ENCODE data around the gene MORC2.

The MORC2 gene

DNA sequence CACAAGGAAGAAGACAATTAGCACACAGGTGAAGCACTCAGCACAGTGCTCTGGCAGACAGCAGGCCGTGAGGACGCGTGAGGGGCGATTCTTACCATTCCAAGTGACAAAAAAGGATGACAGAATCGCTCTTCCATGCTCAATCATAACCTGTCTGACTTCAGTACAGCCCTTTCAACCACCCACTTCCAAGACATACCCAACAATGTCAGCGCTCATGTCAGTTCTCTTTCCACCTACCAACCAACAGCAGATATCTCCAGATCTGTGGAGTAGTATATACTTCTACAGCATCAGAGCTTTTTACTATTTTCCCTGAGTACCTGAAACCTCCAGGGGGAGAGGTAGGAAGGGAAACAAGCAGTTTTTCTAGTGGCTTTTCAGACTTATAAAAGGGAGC is 40.2 kb downstream of the MORC2 start:
- H3K9me3 Mint-ChIP-seq: no peaks in the 10 kb centered on the region
- H3K4me1 Mint-ChIP-seq: peaks cover 12% of the 10 kb centered on the region
- H3K27me3 Mint-ChIP-seq: no peaks in the 10 kb centered on the region
- H3K36me3 Mint-ChIP-seq (ENCODE audit: insufficient read depth): peaks cover 46% of the 10 kb centered on the region
- ATAC-seq (replicated peaks; ENCODE audit: extremely low read depth, poor library complexity, severe bottlenecking) (no peak), DNase-seq (ENCODE audit: low spot score in 2 of 2) (no peak)
- no peak overlapping the region for H3K27ac Mint-ChIP-seq (ENCODE audit: low read depth)
- H3K4me3 Mint-ChIP-seq: no peak overlapping the region

DNA sequence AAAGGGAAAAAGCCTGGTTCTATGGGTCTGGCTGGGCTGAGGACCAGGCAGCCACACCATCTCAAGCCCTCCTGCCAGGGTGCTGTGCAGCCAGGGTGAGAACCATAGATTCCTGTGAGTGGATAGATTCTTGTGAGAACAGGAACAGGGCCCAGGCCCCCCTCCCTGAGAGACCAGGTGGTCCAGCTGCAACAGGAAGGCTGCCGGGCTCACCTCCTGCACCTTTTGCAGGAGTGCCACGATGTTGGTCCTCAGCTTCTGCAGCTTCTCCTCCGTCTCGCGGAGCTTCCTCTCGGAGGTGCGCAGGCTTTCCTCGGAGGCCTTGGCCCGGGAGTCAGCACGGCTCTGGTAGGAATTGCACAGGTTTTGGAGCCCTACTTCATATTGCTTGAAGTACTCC is 40.8 kb downstream of the MORC2 start:
- Mint-ChIP-seq H3K27ac (ENCODE audit: low read depth) (no peak overlapping the region), H3K36me3 (ENCODE audit: insufficient read depth) (peaks cover 41% of the 10 kb centered on the region), H3K4me3 (no peak overlapping the region), H3K4me1 (peaks cover 12% of the 10 kb centered on the region), H3K27me3 (no peaks in the 10 kb centered on the region), H3K9me3 (no peaks in the 10 kb centered on the region)
- no peak for ATAC-seq (replicated peaks; ENCODE audit: extremely low read depth, poor library complexity, severe bottlenecking)
- no peak for DNase-seq (ENCODE audit: low spot score in 2 of 2)

DNA sequence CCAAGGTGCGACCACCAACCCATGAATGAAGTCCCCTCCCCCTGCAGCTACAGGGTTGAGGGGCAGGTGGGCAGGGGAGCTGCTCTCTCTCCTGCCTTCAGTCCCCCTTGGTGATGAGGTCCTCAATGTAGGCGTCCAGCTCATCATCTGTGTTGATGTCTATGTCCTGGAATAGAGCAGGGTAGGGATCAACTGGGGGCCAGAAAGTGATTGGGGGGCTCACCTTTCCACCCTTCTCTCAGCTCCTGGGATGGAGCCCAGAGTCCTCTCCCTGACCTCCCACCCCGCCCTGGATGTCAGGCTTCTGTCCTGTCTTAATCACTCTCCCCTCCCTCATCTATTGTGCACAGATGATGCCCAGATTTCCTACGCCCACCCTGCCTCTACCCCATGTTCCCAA is 41.9 kb downstream of the MORC2 start:
- no peaks in the 10 kb centered on the region for H3K27me3 Mint-ChIP-seq
- H3K9me3 Mint-ChIP-seq: no peaks in the 10 kb centered on the region
- no peak overlapping the region for H3K27ac Mint-ChIP-seq (ENCODE audit: low read depth)
- no peak for ATAC-seq (replicated peaks; ENCODE audit: extremely low read depth, poor library complexity, severe bottlenecking)
- no peak for DNase-seq (ENCODE audit: low spot score in 2 of 2)
- peaks cover 8% of the 10 kb centered on the region for H3K4me1 Mint-ChIP-seq
- H3K36me3 Mint-ChIP-seq (ENCODE audit: insufficient read depth): peaks cover 44% of the 10 kb centered on the region
- no peak overlapping the region for H3K4me3 Mint-ChIP-seq

DNA sequence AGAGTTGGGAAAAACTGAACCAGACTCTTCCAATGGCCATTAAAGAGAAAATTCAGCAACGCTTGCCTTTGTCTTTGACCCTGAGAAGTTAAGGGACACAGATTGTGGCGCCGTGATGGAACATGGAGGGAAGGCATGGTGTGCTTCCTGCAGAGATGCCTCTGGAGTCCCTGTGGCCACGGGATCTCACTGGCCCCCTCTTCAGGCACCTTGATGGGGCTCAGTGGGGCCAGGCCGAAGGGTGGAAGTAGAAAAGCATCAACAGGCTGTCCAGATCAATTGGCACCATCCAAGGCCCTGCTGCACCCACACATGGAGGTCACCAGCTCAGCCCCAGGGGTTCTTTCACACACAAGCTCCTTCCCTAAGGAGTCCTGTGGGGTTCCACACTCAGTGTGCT is 42.9 kb downstream of the MORC2 start:
- ATAC-seq (replicated peaks; ENCODE audit: extremely low read depth, poor library complexity, severe bottlenecking) (no peak), DNase-seq (ENCODE audit: low spot score in 2 of 2) (no peak)
- no peaks in the 10 kb centered on the region for H3K27me3 Mint-ChIP-seq
- no peak overlapping the region for H3K27ac Mint-ChIP-seq (ENCODE audit: low read depth)
- peaks cover 6% of the 10 kb centered on the region for H3K4me1 Mint-ChIP-seq
- no peaks in the 10 kb centered on the region for H3K9me3 Mint-ChIP-seq
- peaks cover 37% of the 10 kb centered on the region for H3K36me3 Mint-ChIP-seq (ENCODE audit: insufficient read depth)
- no peak overlapping the region for H3K4me3 Mint-ChIP-seq

DNA sequence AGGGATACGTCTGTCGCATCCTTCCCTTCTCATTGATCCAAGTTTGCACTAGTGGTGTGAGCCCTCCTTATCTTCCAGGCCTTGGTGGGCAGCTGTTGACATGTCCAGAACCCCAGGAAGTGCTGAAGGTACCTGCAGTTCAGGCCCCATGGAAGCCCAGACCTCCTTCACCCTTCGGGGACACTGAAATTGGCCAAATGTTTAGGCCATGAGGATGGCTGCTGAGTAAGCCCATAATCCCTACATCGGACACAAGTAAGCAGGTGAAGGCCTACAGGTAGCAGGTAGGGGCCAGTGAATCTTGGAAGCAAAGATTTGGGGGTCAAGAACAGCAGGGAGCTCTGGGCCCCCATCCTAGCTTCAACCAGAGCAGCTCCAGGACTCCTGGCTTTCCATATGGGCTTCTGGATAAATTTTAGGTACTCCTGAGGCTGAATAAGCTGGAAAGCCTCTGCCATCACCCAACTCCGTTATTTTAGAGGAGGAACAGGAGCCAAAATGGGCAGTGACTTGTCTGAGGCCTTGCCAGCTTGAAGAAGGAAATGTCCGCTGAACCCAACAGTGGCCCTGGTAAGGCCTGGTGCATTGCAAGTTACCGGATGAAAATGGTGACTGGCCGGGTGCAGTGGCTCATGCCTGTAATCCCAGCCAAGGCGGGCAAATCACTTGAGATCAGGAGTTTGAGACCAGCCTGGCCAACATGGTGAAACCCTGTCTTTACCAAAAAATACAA is 45.2 kb downstream of the MORC2 start:
- H3K36me3 Mint-ChIP-seq (ENCODE audit: insufficient read depth): peaks cover 26% of the 10 kb centered on the region
- H3K4me1 Mint-ChIP-seq: peaks cover 6% of the 10 kb centered on the region

DNA sequence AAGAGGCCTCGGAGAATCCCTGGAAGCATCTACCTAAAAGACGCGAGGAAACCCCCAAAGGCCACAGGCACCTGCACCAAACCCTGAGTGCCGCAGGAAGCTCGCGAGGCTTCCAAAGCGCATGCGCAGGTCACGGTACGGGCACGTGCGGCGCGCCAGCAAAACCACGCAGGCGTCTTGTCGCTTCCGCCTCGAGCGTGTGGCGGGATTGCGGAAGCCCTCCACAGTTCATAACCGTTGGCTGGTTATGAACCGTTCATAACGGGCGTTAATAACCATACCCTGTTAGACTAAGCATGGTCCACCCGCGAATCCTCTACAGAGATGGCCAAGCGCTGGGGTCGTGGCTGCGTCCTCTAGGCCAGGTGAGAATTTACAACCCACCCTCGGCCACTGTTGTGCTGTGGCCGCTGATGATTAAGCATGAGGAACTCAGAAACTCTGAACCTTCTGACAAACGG is 46.4 kb downstream of the MORC2 start:
- peak; percentile 79 for ATAC-seq (replicated peaks; ENCODE audit: extremely low read depth, poor library complexity, severe bottlenecking)
- Mint-ChIP-seq H3K4me3 (peak overlapping the region; percentile 66), H3K4me1 (peaks cover 6% of the 10 kb centered on the region), H3K27ac (ENCODE audit: low read depth) (peak overlapping the region; percentile 84), H3K36me3 (ENCODE audit: insufficient read depth) (peaks cover 21% of the 10 kb centered on the region), H3K9me3 (no peaks in the 10 kb centered on the region), H3K27me3 (no peaks in the 10 kb centered on the region)
- peak; percentile 47 to 64 for DNase-seq (ENCODE audit: low spot score in 2 of 2)

More for the DNA sequence above, 45.2 kb downstream of the MORC2 start:
- Mint-ChIP-seq H3K27ac (ENCODE audit: low read depth) (no peak overlapping the region), H3K27me3 (no peaks in the 10 kb centered on the region), H3K4me3 (peak overlapping the region; percentile 31), H3K9me3 (no peaks in the 10 kb centered on the region)
- no peak for DNase-seq (ENCODE audit: low spot score in 2 of 2)
- ATAC-seq (replicated peaks; ENCODE audit: extremely low read depth, poor library complexity, severe bottlenecking): no peak

DNA sequence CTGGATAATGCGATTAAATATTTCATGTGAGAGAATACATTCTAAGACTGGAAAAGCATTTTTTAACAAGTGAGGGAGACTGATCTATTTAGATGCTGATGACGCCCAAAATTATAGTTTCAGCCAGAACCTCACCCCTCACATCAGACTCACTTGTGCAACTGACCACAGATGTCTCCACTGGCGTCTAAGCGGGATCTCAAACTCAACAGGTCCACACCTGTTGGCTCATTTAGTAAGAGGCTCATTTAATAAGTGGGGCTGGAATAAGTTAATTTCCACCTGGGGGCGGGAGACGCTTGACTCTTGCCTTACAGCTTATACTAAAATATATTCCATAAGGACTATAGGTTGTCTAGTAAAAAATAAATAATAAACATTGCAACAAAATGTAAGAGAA is 47.5 kb downstream of the MORC2 start:
- peaks cover 6% of the 10 kb centered on the region for H3K4me1 Mint-ChIP-seq
- ATAC-seq (replicated peaks; ENCODE audit: extremely low read depth, poor library complexity, severe bottlenecking) (no peak), DNase-seq (ENCODE audit: low spot score in 2 of 2) (peak in 1 of 2 donors; percentile 3)
- no peak overlapping the region for H3K27ac Mint-ChIP-seq (ENCODE audit: low read depth)
- peak overlapping the region; percentile 66 for H3K4me3 Mint-ChIP-seq
- no peaks in the 10 kb centered on the region for H3K27me3 Mint-ChIP-seq
- H3K36me3 Mint-ChIP-seq (ENCODE audit: insufficient read depth): peaks cover 16% of the 10 kb centered on the region
- no peaks in the 10 kb centered on the region for H3K9me3 Mint-ChIP-seq

DNA sequence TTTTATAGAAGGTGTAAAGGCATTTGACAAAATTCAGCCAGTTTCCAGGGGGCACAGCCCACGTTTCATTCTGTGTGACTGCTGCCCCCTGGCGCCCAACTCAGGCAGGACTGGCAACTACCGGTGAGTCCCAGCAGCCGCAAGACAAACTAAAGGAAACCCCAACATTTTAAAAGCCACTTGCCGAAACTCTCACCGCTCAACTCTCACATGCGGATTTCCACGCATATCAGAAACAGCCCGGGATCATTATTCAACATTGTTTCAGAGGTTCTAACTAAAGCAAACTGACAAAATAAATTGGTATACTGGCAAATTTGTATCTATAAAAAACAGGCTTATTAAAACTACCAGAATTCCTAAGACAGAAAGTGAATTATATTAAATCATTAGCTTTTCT is 48.2 kb downstream of the MORC2 start:
- peaks cover 12% of the 10 kb centered on the region for H3K36me3 Mint-ChIP-seq (ENCODE audit: insufficient read depth)
- H3K4me3 Mint-ChIP-seq: peak overlapping the region; percentile 55
- H3K9me3 Mint-ChIP-seq: no peaks in the 10 kb centered on the region
- H3K27ac Mint-ChIP-seq (ENCODE audit: low read depth): no peak overlapping the region
- peaks cover 6% of the 10 kb centered on the region for H3K4me1 Mint-ChIP-seq
- peak; percentile 66 for ATAC-seq (replicated peaks; ENCODE audit: extremely low read depth, poor library complexity, severe bottlenecking)
- H3K27me3 Mint-ChIP-seq: no peaks in the 10 kb centered on the region
- DNase-seq (ENCODE audit: low spot score in 2 of 2): peak; percentile 67 to 75

DNA sequence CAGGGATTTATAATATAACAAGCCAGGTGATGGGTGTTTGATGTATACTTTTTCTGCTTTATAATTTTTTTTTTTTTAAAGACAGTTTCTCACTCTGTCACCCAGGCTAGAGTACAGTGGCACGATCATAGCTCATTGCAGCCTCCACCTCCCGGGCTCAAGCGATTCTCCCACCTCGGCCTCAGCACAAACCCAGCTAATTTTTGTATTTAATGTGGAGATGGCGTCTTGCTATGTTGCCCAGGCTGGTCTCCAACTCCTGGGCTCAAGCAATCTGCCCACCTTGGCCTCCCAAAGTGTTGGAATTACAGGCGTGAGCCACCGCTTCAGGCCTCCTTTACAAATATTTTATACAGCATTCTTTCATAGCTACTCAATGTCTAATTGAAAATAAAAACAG is 48.6 kb downstream of the MORC2 start:
- Mint-ChIP-seq H3K4me1 (peaks cover 6% of the 10 kb centered on the region), H3K36me3 (ENCODE audit: insufficient read depth) (peaks cover 11% of the 10 kb centered on the region), H3K27ac (ENCODE audit: low read depth) (no peak overlapping the region), H3K4me3 (peak overlapping the region; percentile 55), H3K27me3 (no peaks in the 10 kb centered on the region), H3K9me3 (no peaks in the 10 kb centered on the region)
- DNase-seq (ENCODE audit: low spot score in 2 of 2) (no peak), ATAC-seq (replicated peaks; ENCODE audit: extremely low read depth, poor library complexity, severe bottlenecking) (no peak)

DNA sequence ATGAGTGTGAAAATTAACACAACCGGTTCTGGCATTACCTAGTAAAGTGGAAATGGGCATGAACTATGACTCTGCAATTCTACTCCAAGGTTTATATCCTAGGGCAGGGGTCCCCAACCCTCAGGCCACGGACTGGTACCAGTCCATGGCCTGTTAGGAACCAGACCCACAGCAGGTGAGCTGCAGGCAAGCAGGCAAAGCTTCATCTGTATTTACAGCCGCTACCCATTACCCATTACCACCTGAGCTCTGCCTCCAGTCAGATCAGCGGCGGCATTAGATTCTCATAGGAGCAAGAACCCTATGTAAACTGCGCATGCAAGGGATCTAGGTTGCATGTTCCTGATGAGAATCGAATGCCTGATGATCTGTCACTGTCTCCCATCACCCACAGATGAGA is 49.8 kb downstream of the MORC2 start:
- H3K27me3 Mint-ChIP-seq: no peaks in the 10 kb centered on the region
- H3K27ac Mint-ChIP-seq (ENCODE audit: low read depth): no peak overlapping the region
- H3K36me3 Mint-ChIP-seq (ENCODE audit: insufficient read depth): peaks cover 9% of the 10 kb centered on the region
- peaks cover 6% of the 10 kb centered on the region for H3K4me1 Mint-ChIP-seq
- DNase-seq (ENCODE audit: low spot score in 2 of 2) (no peak), ATAC-seq (replicated peaks; ENCODE audit: extremely low read depth, poor library complexity, severe bottlenecking) (no peak)
- no peaks in the 10 kb centered on the region for H3K9me3 Mint-ChIP-seq
- no peak overlapping the region for H3K4me3 Mint-ChIP-seq

DNA sequence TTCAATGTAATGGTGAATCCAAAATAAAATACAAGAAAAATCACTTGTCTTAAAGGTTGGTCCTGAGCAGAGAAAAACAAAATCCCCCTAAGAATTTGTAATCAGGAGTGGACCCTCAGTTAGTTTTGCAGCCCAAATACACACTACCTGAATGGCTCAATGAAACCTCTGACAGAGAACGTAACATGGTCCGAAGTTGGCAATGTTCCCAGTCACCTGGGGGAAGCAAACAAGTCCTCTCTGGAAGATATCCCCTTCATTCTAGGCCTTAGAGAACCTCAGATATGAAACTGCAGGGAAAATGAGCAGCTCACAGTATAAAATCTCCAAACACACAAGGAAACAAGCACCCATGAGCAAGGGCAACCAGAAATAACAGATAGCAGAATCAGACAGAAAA is 58.2 kb downstream of the MORC2 start:
- H3K4me1 Mint-ChIP-seq: no peaks in the 10 kb centered on the region

DNA sequence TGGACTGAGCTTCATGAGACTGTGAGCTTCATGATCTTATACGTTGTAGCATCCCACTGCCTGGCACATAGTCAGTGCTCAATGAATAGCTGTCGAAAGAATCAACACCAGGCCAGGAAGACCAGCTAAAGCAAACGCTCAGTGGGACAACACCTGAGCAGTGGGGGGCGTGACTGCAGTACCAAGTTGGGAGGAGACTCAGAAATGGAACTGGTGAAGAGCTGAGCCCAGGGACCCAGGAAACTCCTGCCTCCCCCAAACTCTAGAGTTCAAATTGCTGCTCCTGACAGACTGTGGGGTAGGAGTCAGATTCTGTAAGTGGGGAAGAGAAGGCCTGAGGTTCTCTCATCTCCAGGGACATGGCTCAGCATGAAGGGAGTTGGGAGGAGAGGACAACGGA is 59.3 kb downstream of the MORC2 start:
- H3K4me3 Mint-ChIP-seq: no peak overlapping the region
- no peak for ATAC-seq (replicated peaks; ENCODE audit: extremely low read depth, poor library complexity, severe bottlenecking)
- peaks cover 4% of the 10 kb centered on the region for H3K36me3 Mint-ChIP-seq (ENCODE audit: insufficient read depth)
- H3K4me1 Mint-ChIP-seq: no peaks in the 10 kb centered on the region
- H3K9me3 Mint-ChIP-seq: no peaks in the 10 kb centered on the region
- no peaks in the 10 kb centered on the region for H3K27me3 Mint-ChIP-seq
- DNase-seq (ENCODE audit: low spot score in 2 of 2): no peak
- no peak overlapping the region for H3K27ac Mint-ChIP-seq (ENCODE audit: low read depth)

More for the DNA sequence above, 58.2 kb downstream of the MORC2 start:
- Mint-ChIP-seq H3K4me3 (no peak overlapping the region), H3K9me3 (no peaks in the 10 kb centered on the region), H3K36me3 (ENCODE audit: insufficient read depth) (peaks cover 4% of the 10 kb centered on the region), H3K27ac (ENCODE audit: low read depth) (no peak overlapping the region), H3K27me3 (no peaks in the 10 kb centered on the region)
- DNase-seq (ENCODE audit: low spot score in 2 of 2) (no peak), ATAC-seq (replicated peaks; ENCODE audit: extremely low read depth, poor library complexity, severe bottlenecking) (no peak)

DNA sequence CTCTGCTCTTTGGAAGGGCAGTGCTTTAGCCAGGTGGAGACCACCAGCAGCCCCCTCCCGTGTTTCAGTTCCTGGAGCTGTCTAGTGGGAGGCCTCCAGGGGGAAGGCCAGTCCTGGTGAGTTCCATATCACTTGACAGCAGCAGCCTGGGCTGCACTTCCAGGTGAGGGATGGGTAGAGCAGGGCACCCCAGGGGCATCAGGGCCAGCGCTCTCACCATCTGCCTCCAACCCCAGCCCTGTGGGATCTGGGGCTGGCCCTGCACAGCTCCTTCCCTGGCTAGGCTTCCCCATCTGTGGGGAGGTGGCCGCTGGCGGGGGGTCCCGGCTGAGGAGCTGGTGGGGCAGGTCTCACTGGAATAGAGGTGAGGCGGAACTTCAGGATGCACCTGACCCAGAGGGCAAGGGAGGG is 60.5 kb downstream of the MORC2 start:
- Mint-ChIP-seq H3K36me3 (ENCODE audit: insufficient read depth) (peaks cover 4% of the 10 kb centered on the region), H3K4me3 (no peak overlapping the region), H3K27me3 (no peaks in the 10 kb centered on the region), H3K27ac (ENCODE audit: low read depth) (no peak overlapping the region), H3K4me1 (peaks cover 2% of the 10 kb centered on the region), H3K9me3 (no peaks in the 10 kb centered on the region)
- no peak for DNase-seq (ENCODE audit: low spot score in 2 of 2)
- ATAC-seq (replicated peaks; ENCODE audit: extremely low read depth, poor library complexity, severe bottlenecking): no peak

Data from central memory CD8-positive, alpha-beta T cell (primary cell).